Fibroblast of lung (primary cell): ENCODE measurements around the gene MAGEB16. TPM values are rescaled to one million over a fixed set of nuclear protein-coding genes. Genes with fewer than 3 reads are reported as not detected.

Experiments
- DNase-seq, 2 donors: peaks; one replicate each; pipeline versions ENCODE4 v3.0.0 to v3.0.0-alpha.2; 2010; ENCODE audit warnings: low read depth in 2 of 2
- H2AFZ ChIP-seq: 2 replicates; pipeline ENCODE4 v1.5.1; 2012; ENCODE audit warnings: low read length, control low read depth, inconsistent platforms
- H3K27ac ChIP-seq: 2 replicates; pipeline ENCODE4 v1.5.1; 2011; ENCODE audit warnings: low read length, control low read depth; ENCODE audit not compliant: insufficient read depth
- H3K27me3 ChIP-seq: 2 replicates; pipeline ENCODE4 v1.5.1; 2011; ENCODE audit warnings: mild to moderate bottlenecking, low read length; ENCODE audit not compliant: control insufficient read depth, insufficient read depth
- H3K36me3 ChIP-seq: 2 replicates; pipeline ENCODE4 v1.5.1; 2011; ENCODE audit warnings: low read length; ENCODE audit not compliant: control insufficient read depth, insufficient read depth
- H3K4me1 ChIP-seq: 2 replicates; pipeline ENCODE4 v1.5.1; 2011; ENCODE audit warnings: low read length; ENCODE audit not compliant: control insufficient read depth, insufficient read depth; ENCODE audit errors: extremely low read depth
- H3K4me2 ChIP-seq: 2 replicates; pipeline ENCODE4 v1.5.1; 2011; ENCODE audit warnings: low read length, control low read depth; ENCODE audit not compliant: insufficient read depth; ENCODE audit errors: extremely low read depth
- H3K4me3 ChIP-seq, 4 experiments: fragments of 200-600 bp in 1 of 4; sonication (generic) in 1 of 4; replicated peaks in 1 of 4; 2 replicates each; pipeline ENCODE4 v1.5.1; 2011 to 2016; ENCODE audit warnings: low read length in 4 of 4, low read depth in 3 of 4, mild to moderate bottlenecking in 3 of 4, control low read depth in 2 of 4, inconsistent platforms in 1 of 4, mixed read lengths in 1 of 4; ENCODE audit not compliant: insufficient read depth in 1 of 4; ENCODE audit errors: control extremely low read depth in 1 of 4
- H3K79me2 ChIP-seq: 2 replicates; pipeline ENCODE4 v1.5.1; 2012; ENCODE audit warnings: mild to moderate bottlenecking, low read length, inconsistent platforms; ENCODE audit not compliant: control insufficient read depth, insufficient read depth
- H3K9ac ChIP-seq: 2 replicates; pipeline ENCODE4 v1.5.1; 2011; ENCODE audit warnings: mild to moderate bottlenecking, low read length, control low read depth; ENCODE audit not compliant: insufficient read depth
- H3K9me3 ChIP-seq: 2 replicates; pipeline ENCODE4 v1.5.1; 2012; ENCODE audit warnings: low read depth, low read length; ENCODE audit not compliant: control insufficient read depth, insufficient read depth
- H4K20me1 ChIP-seq: 2 replicates; pipeline ENCODE4 v1.5.1; 2011; ENCODE audit warnings: low read length; ENCODE audit not compliant: control insufficient read depth, insufficient read depth; ENCODE audit errors: extremely low read depth
- CTCF ChIP-seq, 2 donors: IDR thresholded peaks in 1 of 2; conservative IDR thresholded peaks in 1 of 2; 1 replicate in 1 of 2; 2 replicates in 1 of 2; pipeline ENCODE4 v1.5.1; 2011 to 2012; ENCODE audit warnings: low read length in 2 of 2, control low read depth in 1 of 2, inconsistent platforms in 1 of 2, low read depth in 1 of 2, mild to moderate bottlenecking in 1 of 2
- EZH2 ChIP-seq: IDR thresholded peaks from 2 replicates; pipeline ENCODE4 v1.5.1; 2012; ENCODE audit warnings: low read length, control low read depth, mild to moderate bottlenecking; ENCODE audit errors: missing control alignments
- polyA plus RNA-seq, 2 donors: library from polyadenylated mRNA; depleted of rRNA in 1 of 2; stranded (reverse) in 1 of 2; unstranded in 1 of 2; fragments of >200 nt; gene quantifications; 2 replicates each; pipeline ENCODE4 v1.2.1, GENCODE V29; 2011 to 2012; ENCODE audit warnings: missing spikeins in 1 of 2
- total RNA-seq: library from RNA; depleted of rRNA; stranded (reverse); fragments of >200 nt; gene quantifications from 2 replicates; pipeline ENCODE4 v1.2.1, GENCODE V29; 2014

Gene MAGEB16
- total and polyA plus RNA-seq, 2 donors (not counting 1 experiment from before 2014, with no cell fraction given) = not detected

GRCh38 chrX:35786271-35786670 lies 11.9 kb upstream of the MAGEB16 start:
- Histone ChIP-seq H3K4me3 (no peak overlapping the region), H3K27ac (no peak overlapping the region), H2AFZ (no peak overlapping the region), H3K9me3 (no peaks in the 10 kb centered on the region), H3K79me2 (no peaks in the 10 kb centered on the region), H3K4me1 (no peaks in the 10 kb centered on the region), H3K4me2 (no peak overlapping the region), H3K36me3 (no peaks in the 10 kb centered on the region), H4K20me1 (no peaks in the 10 kb centered on the region), H3K9ac (no peak overlapping the region), H3K27me3 (no peaks in the 10 kb centered on the region)
- no peak for DNase-seq
- TF ChIP-seq EZH2 = no peak
- no peak for TF ChIP-seq CTCF (conservative IDR thresholded peaks at IDR 0.05 in 1 of 2, IDR thresholded peaks at IDR 0.05 in 1 of 2; ENCODE audit: low read depth in 1 of 2, low read length in 2 of 2)

- no peaks in the 10 kb centered on the region for H3K9me3 ChIP-seq
- no peaks in the 10 kb centered on the region for H3K27me3 ChIP-seq
- H4K20me1 ChIP-seq = no peaks in the 10 kb centered on the region
- H2AFZ ChIP-seq = no peak overlapping the region
- no peak overlapping the region for H3K27ac ChIP-seq
- TF ChIP-seq CTCF (conservative IDR thresholded peaks at IDR 0.05 in 1 of 2, IDR thresholded peaks at IDR 0.05 in 1 of 2; ENCODE audit: low read depth in 1 of 2, low read length in 2 of 2) (no peak), EZH2 (no peak)
- H3K4me2 ChIP-seq = no peak overlapping the region
- no peak for DNase-seq
- H3K79me2 ChIP-seq = no peaks in the 10 kb centered on the region
- H3K4me1 ChIP-seq = no peaks in the 10 kb centered on the region
- H3K4me3 ChIP-seq = no peak overlapping the region
- H3K36me3 ChIP-seq = no peaks in the 10 kb centered on the region
- H3K9ac ChIP-seq = no peak overlapping the region
Measured at GRCh38 chrX:35787867-35788266, 10.3 kb upstream of the MAGEB16 start.

GRCh38 chrX:35800474-35800873 lies 2.3 kb downstream of the MAGEB16 start:
- H2AFZ ChIP-seq = no peak overlapping the region
- H3K4me1 ChIP-seq = no peaks in the 10 kb centered on the region
- H3K27ac ChIP-seq = no peak overlapping the region
- no peaks in the 10 kb centered on the region for H3K9me3 ChIP-seq
- TF ChIP-seq CTCF (conservative IDR thresholded peaks at IDR 0.05 in 1 of 2, IDR thresholded peaks at IDR 0.05 in 1 of 2; ENCODE audit: low read depth in 1 of 2, low read length in 2 of 2) = no peak
- TF ChIP-seq EZH2 = no peak
- H3K4me2 ChIP-seq = no peak overlapping the region
- no peak overlapping the region for H3K4me3 ChIP-seq
- no peaks in the 10 kb centered on the region for H3K79me2 ChIP-seq
- no peak for DNase-seq
- H4K20me1 ChIP-seq = no peaks in the 10 kb centered on the region
- no peak overlapping the region for H3K9ac ChIP-seq
- no peaks in the 10 kb centered on the region for H3K36me3 ChIP-seq
- H3K27me3 ChIP-seq = no peaks in the 10 kb centered on the region
